H1 (cell line): ENCODE measurements around the gene ATXN2L. TPM values are rescaled to one million over a fixed set of nuclear protein-coding genes. Genes with fewer than 3 reads are reported as not detected.

Experiments used
- CHD7 ChIP-seq: fragments of 300-600 bp; sonication (generic); IDR thresholded peaks from 2 replicates; pipeline ENCODE4 v1.7.1; 2012; ENCODE audit warnings: low read length, moderate library complexity, mild to moderate bottlenecking, inconsistent platforms; ENCODE audit not compliant: insufficient replicate concordance
- PHF8 ChIP-seq: fragments of 200-600 bp; sonication (generic); conservative IDR thresholded peaks from 2 replicates; pipeline ENCODE4 v1.7.1; 2012; ENCODE audit warnings: low read depth, mild to moderate bottlenecking, inconsistent platforms, low read length, moderate library complexity
- polyA plus RNA-seq, 7 experiments: library from polyadenylated mRNA; depleted of rRNA in 3 of 7; stranded (reverse) in 5 of 7; unstranded in 2 of 7; fragments of >200 nt in 5 of 7; fragments of 200-250 nt in 2 of 7; gene quantifications; 1 replicate in 5 of 7; 2 replicates in 1 of 7; 4 replicates in 1 of 7; pipeline versions ENCODE4 v1.2.1 to v1.2.3, GENCODE V29; 2011 to 2013; ENCODE audit warnings: missing spikeins in 2 of 7, mixed read lengths in 2 of 7
- total RNA-seq: library from RNA; stranded (reverse); fragmentation: NEBNext Ultra II Directional; extraction: Animal tissue kit (Norgen Biotek cat#: 25700); gene quantifications from 2 replicates; pipeline ENCODE4 v1.2.1, GENCODE V29; 2021

The ATXN2L gene
- total and polyA plus RNA-seq, 2 of the 8 experiments (the other 6 are each of a cell fraction or from before 2014, with no cell fraction given), result 79.1 to 227 TPM

- TF ChIP-seq CHD7 (no peak), PHF8 (no peak)
Measured at GRCh38 chr16:28880955-28881354, 58.2 kb downstream of the ATXN2L start (continued).
